Smooth muscle cell (in vitro differentiated cells): ENCODE results near the gene LAMP1. TPM values are rescaled to one million over a fixed set of nuclear protein-coding genes. Genes with fewer than 3 reads are reported as not detected.
"Not testable (repeated sequence)": the region's sequence is repeated elsewhere in the genome, so short reads cannot be mapped to it uniquely, and the experiment has no call there.

Source experiments
- DNase-seq: peaks from one replicate; lab custom pipeline; 2025; ENCODE audit not compliant: unreplicated experiment; lab: John Stamatoyannopoulos, UW
- H2AFZ ChIP-seq: fragments of 200-600 bp; sonication (generic); 2 replicates; pipeline ENCODE4 v1.6.0; 2016; ENCODE audit warnings: antibody characterized with exemption, low read depth, mild to moderate bottlenecking
- H3F3A ChIP-seq: fragments of 200-600 bp; sonication (generic); 2 replicates; pipeline ENCODE4 v1.6.0; 2017; ENCODE audit warnings: antibody characterized with exemption, low read depth
- H3K27ac ChIP-seq: fragments of 200-600 bp; sonication (generic); 2 replicates; pipeline ENCODE4 v1.5.1; 2016; ENCODE audit warnings: low read depth, mild to moderate bottlenecking
- H3K27me3 ChIP-seq: fragments of 200-600 bp; sonication (generic); 2 replicates; pipeline ENCODE4 v1.6.1; 2016; ENCODE audit warnings: low read depth, mild to moderate bottlenecking
- H3K36me3 ChIP-seq: fragments of 200-600 bp; sonication (generic); 2 replicates; pipeline ENCODE4 v1.5.1; 2016; ENCODE audit warnings: low read depth
- H3K4me1 ChIP-seq: fragments of 200-600 bp; sonication (generic); 2 replicates; pipeline ENCODE4 v1.5.1; 2016; ENCODE audit warnings: low read depth
- H3K4me2 ChIP-seq: fragments of 200-600 bp; sonication (generic); 2 replicates; pipeline ENCODE4 v1.6.0; 2016; ENCODE audit warnings: mild to moderate bottlenecking
- H3K4me3 ChIP-seq: fragments of 200-600 bp; sonication (generic); 2 replicates; pipeline ENCODE4 v1.5.1; 2016; ENCODE audit warnings: mild to moderate bottlenecking
- H3K79me2 ChIP-seq: fragments of 200-600 bp; sonication (generic); 2 replicates; pipeline ENCODE4 v1.6.0; 2016; ENCODE audit warnings: low read depth, mild to moderate bottlenecking
- H3K9ac ChIP-seq: fragments of 200-600 bp; sonication (generic); 2 replicates; pipeline ENCODE4 v1.6.0; 2016; ENCODE audit warnings: low read depth
- H3K9me3 ChIP-seq: fragments of 200-600 bp; sonication (generic); replicated peaks from 2 replicates; pipeline ENCODE4 v1.5.1; 2016; ENCODE audit warnings: low read depth
- H4K20me1 ChIP-seq: fragments of 200-600 bp; sonication (generic); 2 replicates; pipeline ENCODE4 v1.6.0; 2016; ENCODE audit warnings: low read depth
- CTCF ChIP-seq: fragments of 200-600 bp; sonication (generic); IDR thresholded peaks from 2 replicates; pipeline ENCODE4 v1.5.1; 2017; ENCODE audit warnings: borderline replicate concordance, mild to moderate bottlenecking, antibody characterized with exemption; ENCODE audit not compliant: insufficient read depth, poor library complexity, severe bottlenecking
- WGBS: methylation state at CpG from one replicate; pipeline ENCODE4 v1.1.7; 2016; ENCODE audit warnings: low lambda C conversion rate; 5-methylcytosine and 5-hydroxymethylcytosine counted together
- polyA plus RNA-seq: library from polyadenylated mRNA; unstranded; fragments of >200 nt; fragmentation: Nextera tagmentation; extraction: Ambion mirVana; gene quantifications from 2 replicates; pipeline ENCODE4 v1.2.1, GENCODE V29; 2016
- total RNA-seq: library from RNA; depleted of rRNA; stranded (reverse); fragments of >200 nt; gene quantifications from 2 replicates; pipeline ENCODE4 v1.2.3, GENCODE V29; 2014

LAMP1 gene, protein sequence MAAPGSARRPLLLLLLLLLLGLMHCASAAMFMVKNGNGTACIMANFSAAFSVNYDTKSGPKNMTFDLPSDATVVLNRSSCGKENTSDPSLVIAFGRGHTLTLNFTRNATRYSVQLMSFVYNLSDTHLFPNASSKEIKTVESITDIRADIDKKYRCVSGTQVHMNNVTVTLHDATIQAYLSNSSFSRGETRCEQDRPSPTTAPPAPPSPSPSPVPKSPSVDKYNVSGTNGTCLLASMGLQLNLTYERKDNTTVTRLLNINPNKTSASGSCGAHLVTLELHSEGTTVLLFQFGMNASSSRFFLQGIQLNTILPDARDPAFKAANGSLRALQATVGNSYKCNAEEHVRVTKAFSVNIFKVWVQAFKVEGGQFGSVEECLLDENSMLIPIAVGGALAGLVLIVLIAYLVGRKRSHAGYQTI
- 111 TPM in 2 replicates for total RNA-seq
- 146 and 159 TPM in 2 replicates for polyA plus RNA-seq

DNA sequence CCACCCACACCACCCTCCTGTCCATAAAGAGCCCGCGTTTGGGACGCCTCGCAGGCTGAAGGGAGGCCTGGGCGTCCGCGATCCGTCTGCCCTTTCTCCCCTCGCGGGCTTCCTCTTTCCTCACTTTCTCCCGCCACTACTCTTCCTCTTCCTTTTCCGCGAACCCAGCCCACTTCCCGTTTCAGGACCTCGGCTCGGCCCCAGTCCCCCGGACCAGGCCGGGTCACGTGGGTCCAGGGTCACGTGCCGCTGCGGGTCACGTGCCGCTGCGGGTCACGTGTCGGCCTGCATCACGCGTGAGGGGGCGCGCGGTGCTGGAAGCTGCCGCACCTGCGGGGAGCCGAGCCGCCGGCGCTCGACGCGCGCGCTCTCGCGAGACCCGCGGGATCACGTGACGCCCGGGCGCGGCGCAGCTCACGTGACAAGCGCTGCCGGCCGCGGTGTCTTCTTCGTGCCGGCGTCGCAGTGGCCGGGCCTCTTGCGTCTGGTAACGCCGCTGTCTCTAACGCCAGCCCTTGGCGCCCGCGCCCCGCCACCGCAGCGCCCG lies at the start of gene LAMP1:
LAMP1 (plus strand) TSS at position 417 of the 547 bp plus-strand sequence. CDS start 196 bp downstream, outside the sequence.
- H2AFZ ChIP-seq: peak within 1 kb of the TSS; percentile 88
- no peaks in the 10 kb centered on the region for H3F3A ChIP-seq
- H3K4me2 ChIP-seq: peak within 1 kb of the TSS; percentile 99
- H3K4me1 ChIP-seq: peaks cover 5% of the 10 kb centered on the region
- no peaks in the 10 kb centered on the region for H3K36me3 ChIP-seq
- peaks cover 53% of the 10 kb centered on the region for H3K79me2 ChIP-seq
- peak within 1 kb of the TSS; percentile 95 for H3K9ac ChIP-seq
- WGBS: 2% methylated on average over 62 of the region's 74 CpGs
- H4K20me1 ChIP-seq: peaks cover 32% of the 10 kb centered on the region
- no peaks in the 10 kb centered on the region for H3K27me3 ChIP-seq
- H3K27ac ChIP-seq: peak within 1 kb of the TSS; percentile 86
- peak; percentile 95 for DNase-seq
- no peak for TF ChIP-seq CTCF
- H3K4me3 ChIP-seq: peak within 1 kb of the TSS; percentile 95
- H3K9me3 ChIP-seq: no peaks in the 10 kb centered on the region

DNA sequence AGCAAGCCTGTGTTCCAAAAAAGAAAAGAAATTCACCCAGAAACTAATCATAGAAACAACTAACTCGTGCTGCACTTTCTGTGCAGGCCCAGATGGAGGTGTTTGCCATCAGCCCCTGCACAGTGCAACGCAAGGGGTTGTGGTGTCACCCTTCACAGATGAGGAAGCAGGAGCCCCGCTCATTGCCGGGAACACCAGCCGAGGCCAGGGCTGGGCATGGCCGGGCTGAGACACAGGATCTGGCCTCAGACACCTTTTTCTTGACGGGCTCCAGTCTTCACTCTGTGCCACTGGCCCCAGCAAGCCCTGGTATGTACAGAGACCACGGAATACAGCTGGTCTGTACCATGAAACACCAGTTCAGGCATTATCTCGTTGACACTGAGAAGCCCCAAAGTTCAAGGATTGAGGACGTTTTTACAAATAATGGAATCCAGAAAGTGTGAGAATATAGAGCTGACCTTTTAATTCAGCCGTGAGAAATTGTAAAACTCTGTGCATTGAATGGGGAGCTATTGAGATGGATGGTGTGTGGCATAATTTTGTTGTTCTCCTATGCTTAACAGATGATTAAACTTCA lies 44.4 kb upstream of the LAMP1 start:
- no peaks in the 10 kb centered on the region for H3K9me3 ChIP-seq
- no peak for DNase-seq
- no peaks in the 10 kb centered on the region for H4K20me1 ChIP-seq
- H2AFZ ChIP-seq: no peak overlapping the region
- WGBS: 92% methylated on average over 11 of the region's 11 CpGs
- H3K9ac ChIP-seq: no peak overlapping the region
- TF ChIP-seq CTCF: no peak
- H3K4me3 ChIP-seq: no peak overlapping the region
- no peaks in the 10 kb centered on the region for H3K4me1 ChIP-seq
- no peak overlapping the region for H3K27ac ChIP-seq
- H3K36me3 ChIP-seq: peaks cover 31% of the 10 kb centered on the region
- no peaks in the 10 kb centered on the region for H3F3A ChIP-seq
- no peak overlapping the region for H3K4me2 ChIP-seq
- no peaks in the 10 kb centered on the region for H3K79me2 ChIP-seq
- H3K27me3 ChIP-seq: no peaks in the 10 kb centered on the region

- H2AFZ ChIP-seq, H3K4me3 ChIP-seq, H3K27me3 ChIP-seq, H4K20me1 ChIP-seq, H3F3A ChIP-seq, H3K4me2 ChIP-seq, H3K4me1 ChIP-seq, H3K79me2 ChIP-seq, H3K27ac ChIP-seq, H3K9ac ChIP-seq, DNase-seq, H3K9me3 ChIP-seq: not testable (repeated sequence)
- 98% methylated on average over 6 of the region's 6 CpGs for WGBS
- peaks cover 43% of the 10 kb centered on the region for H3K36me3 ChIP-seq
Measured at GRCh38 chr13:113257908-113258307, 39.1 kb upstream of the LAMP1 start.

DNA sequence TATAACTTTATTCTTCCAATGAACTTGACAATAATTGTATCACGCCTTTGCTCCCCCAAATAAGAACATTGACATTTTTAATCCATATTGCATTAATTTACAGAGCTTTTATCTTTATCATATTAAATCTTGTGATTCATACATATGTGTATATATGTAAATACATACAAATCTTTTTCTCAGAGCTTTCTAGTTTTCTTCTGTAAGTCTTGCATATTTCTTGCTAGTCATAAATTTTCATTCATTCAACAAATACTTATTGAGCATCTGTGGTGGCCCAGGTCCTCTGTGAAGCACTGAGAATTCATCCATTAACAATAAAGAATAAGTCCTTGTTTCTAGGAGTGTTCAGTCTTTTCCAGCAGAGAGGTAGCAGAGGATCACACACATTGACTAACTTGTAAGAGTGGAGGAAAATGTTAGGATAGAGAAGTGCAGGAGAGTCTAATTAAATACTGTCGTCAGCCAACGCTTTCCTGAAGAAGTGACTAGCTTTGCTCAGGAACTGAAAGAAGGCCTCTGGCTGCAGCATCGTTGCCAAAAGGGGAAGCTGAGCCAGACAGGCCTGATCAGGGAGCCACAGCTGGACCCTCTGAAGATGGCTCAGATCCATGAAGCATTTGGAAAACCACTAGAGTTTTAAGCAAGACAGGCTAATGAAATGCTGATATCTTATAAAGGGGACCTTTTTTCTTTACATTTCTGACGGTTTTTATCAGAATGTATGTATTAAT lies 38.6 kb upstream of the LAMP1 start:
- Histone ChIP-seq H2AFZ (no peak overlapping the region), H3K4me3 (no peak overlapping the region), H3K9me3 (no peaks in the 10 kb centered on the region), H3K79me2 (no peaks in the 10 kb centered on the region), H3K4me2 (no peak overlapping the region), H3K9ac (no peak overlapping the region), H3K4me1 (no peaks in the 10 kb centered on the region), H3K36me3 (peaks cover 43% of the 10 kb centered on the region), H3K27ac (no peak overlapping the region), H4K20me1 (no peaks in the 10 kb centered on the region), H3K27me3 (no peaks in the 10 kb centered on the region), H3F3A (no peaks in the 10 kb centered on the region)
- WGBS: 97% methylated on average over 5 of the region's 5 CpGs
- DNase-seq: no peak
- TF ChIP-seq CTCF: no peak
